GM12872 (cell line): ENCODE results near the gene LBR.

ENCODE experiments used
- TF ChIP-seq, protein P1 (sequence below): IDR thresholded peaks from 3 replicates; pipeline ENCODE4 v1.5.1; 2011; ENCODE audit warnings: low read depth, mild to moderate bottlenecking, low read length, moderate library complexity; ENCODE audit not compliant: insufficient read depth

The LBR gene

GRCh38 chr1:225471453-225472301, 43.8 kb upstream of the LBR start:
- TF ChIP-seq, protein P1, sequence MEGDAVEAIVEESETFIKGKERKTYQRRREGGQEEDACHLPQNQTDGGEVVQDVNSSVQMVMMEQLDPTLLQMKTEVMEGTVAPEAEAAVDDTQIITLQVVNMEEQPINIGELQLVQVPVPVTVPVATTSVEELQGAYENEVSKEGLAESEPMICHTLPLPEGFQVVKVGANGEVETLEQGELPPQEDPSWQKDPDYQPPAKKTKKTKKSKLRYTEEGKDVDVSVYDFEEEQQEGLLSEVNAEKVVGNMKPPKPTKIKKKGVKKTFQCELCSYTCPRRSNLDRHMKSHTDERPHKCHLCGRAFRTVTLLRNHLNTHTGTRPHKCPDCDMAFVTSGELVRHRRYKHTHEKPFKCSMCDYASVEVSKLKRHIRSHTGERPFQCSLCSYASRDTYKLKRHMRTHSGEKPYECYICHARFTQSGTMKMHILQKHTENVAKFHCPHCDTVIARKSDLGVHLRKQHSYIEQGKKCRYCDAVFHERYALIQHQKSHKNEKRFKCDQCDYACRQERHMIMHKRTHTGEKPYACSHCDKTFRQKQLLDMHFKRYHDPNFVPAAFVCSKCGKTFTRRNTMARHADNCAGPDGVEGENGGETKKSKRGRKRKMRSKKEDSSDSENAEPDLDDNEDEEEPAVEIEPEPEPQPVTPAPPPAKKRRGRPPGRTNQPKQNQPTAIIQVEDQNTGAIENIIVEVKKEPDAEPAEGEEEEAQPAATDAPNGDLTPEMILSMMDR = no peak

- TF ChIP-seq, protein P1 = no peak
Observed at GRCh38 chr1:225471109-225471452, 43.2 kb upstream of the LBR start.

GRCh38 chr1:225470211-225471108, 42.6 kb upstream of the LBR start:
- TF ChIP-seq, protein P1 = no peak

DNA sequence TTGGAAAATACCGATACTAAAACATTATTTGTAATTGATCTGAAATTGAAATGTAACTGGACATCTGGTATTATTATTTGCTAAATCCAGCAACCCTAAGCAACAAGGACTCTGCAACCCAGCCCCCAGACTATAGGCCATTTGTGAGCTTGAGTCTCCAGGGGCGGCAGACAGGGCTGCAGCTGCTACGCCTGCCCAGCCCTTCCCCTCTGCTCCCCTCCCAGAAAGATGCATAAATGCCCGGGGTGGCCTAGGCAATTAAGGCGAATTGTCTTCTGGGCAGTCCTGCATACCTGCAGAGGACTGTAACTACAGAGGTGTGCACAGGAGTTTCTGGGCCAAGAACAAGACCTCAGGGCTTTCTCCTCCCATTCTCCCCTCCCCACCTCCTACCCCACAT, 41.2 kb upstream of the LBR start:
- TF ChIP-seq, protein P1 = no peak

GRCh38 chr1:225468270-225469020, 40.6 kb upstream of the LBR start:
- TF ChIP-seq, protein P1 = no peak

DNA sequence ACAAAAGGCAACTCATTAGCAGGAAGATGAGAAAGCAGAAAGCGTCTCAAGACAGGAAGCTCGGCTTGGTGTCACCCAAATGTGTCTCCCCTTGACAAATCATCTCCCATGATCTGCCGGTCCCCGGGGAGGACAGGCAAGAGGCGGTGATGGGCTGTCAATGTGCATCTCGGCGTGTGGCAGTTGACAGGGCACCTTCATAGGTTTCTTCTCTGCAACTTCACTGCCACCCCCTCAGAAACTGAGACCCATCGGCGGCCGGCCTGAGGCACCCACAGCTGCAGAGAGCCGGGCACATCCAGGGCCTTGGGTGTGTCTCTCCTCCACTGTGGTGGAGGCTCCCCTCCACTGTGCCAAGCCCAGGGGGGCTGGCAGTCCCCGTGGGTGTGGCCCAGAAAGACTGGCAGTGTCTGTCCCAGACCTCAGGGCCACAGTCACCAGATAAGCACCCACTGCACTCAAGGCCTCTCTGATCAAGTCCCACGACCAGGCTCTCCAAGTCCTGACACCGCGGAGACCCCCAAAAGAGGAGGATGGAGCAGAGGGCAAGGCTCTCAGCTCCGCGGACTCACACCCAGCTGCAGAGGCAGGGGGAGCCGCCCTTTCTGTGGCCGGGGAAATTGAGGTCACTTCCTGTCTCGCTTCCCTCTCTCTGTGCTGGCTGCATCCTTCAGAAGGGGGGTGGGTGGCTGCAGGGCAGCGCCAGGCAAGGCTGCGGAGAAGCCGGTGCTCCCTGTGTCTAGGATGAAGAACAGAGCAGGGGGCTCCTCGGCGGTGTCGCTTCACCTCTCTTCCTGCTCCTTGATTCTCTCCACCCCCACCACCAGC, 39.6 kb upstream of the LBR start:
- TF ChIP-seq, protein P1 = no peak
